K562 (cell line): ENCODE results near the gene MYOM1. TPM values are rescaled to one million over a fixed set of nuclear protein-coding genes. Genes with fewer than 3 reads are reported as not detected.

Experiments
- CTBP1 ChIP-seq: fragments of 450-650 bp; IDR thresholded peaks from 2 replicates; pipeline ENCODE4 v1.6.1; 2016; ENCODE audit warnings: borderline replicate concordance
- NCOA6 ChIP-seq: fragments of 450-650 bp; IDR thresholded peaks from 2 replicates; pipeline ENCODE4 v1.6.1; 2017; ENCODE audit warnings: mild to moderate bottlenecking
- PTBP1 ChIP-seq: fragments of 200-400 bp; formaldehyde crosslinking; IDR thresholded peaks from 2 replicates; pipeline ENCODE4 v1.6.1; 2017; ENCODE audit warnings: low read depth, low read length
- PYGO2 ChIP-seq: fragments of 450-650 bp; IDR thresholded peaks from 2 replicates; pipeline ENCODE4 v1.6.1; 2016; ENCODE audit warnings: mild to moderate bottlenecking, missing genetic modification characterization, moderate library complexity, missing compliant biosample characterization
- ZNF175 ChIP-seq: fragments of 200-800 bp; sonication (Bioruptor generic); IDR thresholded peaks from 2 replicates; pipeline ENCODE4 v1.6.1; 2016; ENCODE audit warnings: low read depth, mild to moderate bottlenecking, missing genetic modification characterization, missing compliant biosample characterization
- ZNF263 ChIP-seq: sonication (generic); formaldehyde crosslinking; IDR thresholded peaks from 2 replicates; pipeline ENCODE4 v1.8.0; 2022; ENCODE audit warnings: mild to moderate bottlenecking, missing genetic modification reagents, borderline replicate concordance
- polyA plus RNA-seq, 8 experiments: library from polyadenylated mRNA; depleted of rRNA in 4 of 8; stranded (reverse) in 5 of 8; unstranded in 3 of 8; fragments of >200 nt; fragmentation: Nextera tagmentation in 2 of 8; fragmentation: Illumina TruSeq in 1 of 8; extraction: Ambion mirVana in 2 of 8; extraction: Trizol in 1 of 8; gene quantifications; 2 replicates each; pipeline versions ENCODE4 v1.2.1 to v1.2.3, GENCODE V29; 2011 to 2014; ENCODE audit warnings: inconsistent platforms in 1 of 8, missing spikeins in 1 of 8
- total RNA-seq, 7 experiments: library from RNA; depleted of rRNA in 6 of 7; stranded (reverse); fragments of >200 nt in 6 of 7; fragmentation: Illumina TruSeq in 2 of 7; extraction: Trizol in 2 of 7; gene quantifications; 2 replicates each; pipeline versions ENCODE4 v1.2.1 to v1.2.3, GENCODE V29; 2011 to 2021; ENCODE audit warnings: low replicate concordance in 1 of 7
- TF ChIP-seq, protein P1 (sequence below): fragments of 200-600 bp; sonication (generic); IDR thresholded peaks from one replicate; pipeline ENCODE4 v1.6.1; 2012; ENCODE audit warnings: mild to moderate bottlenecking, low read depth, low read length, inconsistent platforms
- TF ChIP-seq, protein P2 (sequence below): fragments of 250-450 bp; sonication (Bioruptor Pico); IDR thresholded peaks from 2 replicates; pipeline ENCODE4 v1.4.0; 2020
- TF ChIP-seq, protein P3 (sequence below): IDR thresholded peaks from 2 replicates; pipeline ENCODE4 v1.6.1; 2011; ENCODE audit not compliant: insufficient read length; ENCODE audit errors: extremely low read depth
- TF ChIP-seq, protein P4 (sequence below): fragments of 250-450 bp; sonication (Bioruptor Pico); IDR thresholded peaks from 2 replicates; pipeline ENCODE4 v1.9.0; 2021; ENCODE audit warnings: mild to moderate bottlenecking, inconsistent platforms
- TF ChIP-seq, protein P5 (sequence below): fragments of 450-650 bp; IDR thresholded peaks from 2 replicates; pipeline ENCODE4 v1.7.0; 2016; ENCODE audit warnings: borderline replicate concordance

The MYOM1 gene
- total and polyA plus RNA-seq, 9 of the 15 experiments (the other 6 are each of a cell fraction or from before 2014, with no cell fraction given) = 0.01 to 0.62 (median 0.25) TPM

DNA sequence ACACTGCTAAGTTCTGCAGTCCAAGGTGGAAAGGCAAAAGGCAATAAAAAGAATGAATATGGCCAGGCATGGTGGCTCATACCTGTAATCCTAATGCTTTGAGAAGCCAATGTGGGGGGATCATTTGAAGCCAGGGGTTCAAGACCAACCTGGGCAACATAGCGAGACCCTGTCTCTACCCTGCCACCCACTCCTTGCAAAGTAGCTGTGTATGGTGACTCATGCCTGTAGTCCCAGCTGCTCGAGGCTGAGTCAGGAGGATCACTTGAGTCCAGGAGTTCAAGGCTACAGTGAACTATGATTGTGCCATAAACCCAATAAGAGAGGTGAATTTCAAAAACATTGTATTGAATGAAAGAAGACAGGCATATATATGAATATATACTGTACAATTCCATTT lies 44.6 kb upstream of the MYOM1 start (continued):
- TF ChIP-seq, protein P1, sequence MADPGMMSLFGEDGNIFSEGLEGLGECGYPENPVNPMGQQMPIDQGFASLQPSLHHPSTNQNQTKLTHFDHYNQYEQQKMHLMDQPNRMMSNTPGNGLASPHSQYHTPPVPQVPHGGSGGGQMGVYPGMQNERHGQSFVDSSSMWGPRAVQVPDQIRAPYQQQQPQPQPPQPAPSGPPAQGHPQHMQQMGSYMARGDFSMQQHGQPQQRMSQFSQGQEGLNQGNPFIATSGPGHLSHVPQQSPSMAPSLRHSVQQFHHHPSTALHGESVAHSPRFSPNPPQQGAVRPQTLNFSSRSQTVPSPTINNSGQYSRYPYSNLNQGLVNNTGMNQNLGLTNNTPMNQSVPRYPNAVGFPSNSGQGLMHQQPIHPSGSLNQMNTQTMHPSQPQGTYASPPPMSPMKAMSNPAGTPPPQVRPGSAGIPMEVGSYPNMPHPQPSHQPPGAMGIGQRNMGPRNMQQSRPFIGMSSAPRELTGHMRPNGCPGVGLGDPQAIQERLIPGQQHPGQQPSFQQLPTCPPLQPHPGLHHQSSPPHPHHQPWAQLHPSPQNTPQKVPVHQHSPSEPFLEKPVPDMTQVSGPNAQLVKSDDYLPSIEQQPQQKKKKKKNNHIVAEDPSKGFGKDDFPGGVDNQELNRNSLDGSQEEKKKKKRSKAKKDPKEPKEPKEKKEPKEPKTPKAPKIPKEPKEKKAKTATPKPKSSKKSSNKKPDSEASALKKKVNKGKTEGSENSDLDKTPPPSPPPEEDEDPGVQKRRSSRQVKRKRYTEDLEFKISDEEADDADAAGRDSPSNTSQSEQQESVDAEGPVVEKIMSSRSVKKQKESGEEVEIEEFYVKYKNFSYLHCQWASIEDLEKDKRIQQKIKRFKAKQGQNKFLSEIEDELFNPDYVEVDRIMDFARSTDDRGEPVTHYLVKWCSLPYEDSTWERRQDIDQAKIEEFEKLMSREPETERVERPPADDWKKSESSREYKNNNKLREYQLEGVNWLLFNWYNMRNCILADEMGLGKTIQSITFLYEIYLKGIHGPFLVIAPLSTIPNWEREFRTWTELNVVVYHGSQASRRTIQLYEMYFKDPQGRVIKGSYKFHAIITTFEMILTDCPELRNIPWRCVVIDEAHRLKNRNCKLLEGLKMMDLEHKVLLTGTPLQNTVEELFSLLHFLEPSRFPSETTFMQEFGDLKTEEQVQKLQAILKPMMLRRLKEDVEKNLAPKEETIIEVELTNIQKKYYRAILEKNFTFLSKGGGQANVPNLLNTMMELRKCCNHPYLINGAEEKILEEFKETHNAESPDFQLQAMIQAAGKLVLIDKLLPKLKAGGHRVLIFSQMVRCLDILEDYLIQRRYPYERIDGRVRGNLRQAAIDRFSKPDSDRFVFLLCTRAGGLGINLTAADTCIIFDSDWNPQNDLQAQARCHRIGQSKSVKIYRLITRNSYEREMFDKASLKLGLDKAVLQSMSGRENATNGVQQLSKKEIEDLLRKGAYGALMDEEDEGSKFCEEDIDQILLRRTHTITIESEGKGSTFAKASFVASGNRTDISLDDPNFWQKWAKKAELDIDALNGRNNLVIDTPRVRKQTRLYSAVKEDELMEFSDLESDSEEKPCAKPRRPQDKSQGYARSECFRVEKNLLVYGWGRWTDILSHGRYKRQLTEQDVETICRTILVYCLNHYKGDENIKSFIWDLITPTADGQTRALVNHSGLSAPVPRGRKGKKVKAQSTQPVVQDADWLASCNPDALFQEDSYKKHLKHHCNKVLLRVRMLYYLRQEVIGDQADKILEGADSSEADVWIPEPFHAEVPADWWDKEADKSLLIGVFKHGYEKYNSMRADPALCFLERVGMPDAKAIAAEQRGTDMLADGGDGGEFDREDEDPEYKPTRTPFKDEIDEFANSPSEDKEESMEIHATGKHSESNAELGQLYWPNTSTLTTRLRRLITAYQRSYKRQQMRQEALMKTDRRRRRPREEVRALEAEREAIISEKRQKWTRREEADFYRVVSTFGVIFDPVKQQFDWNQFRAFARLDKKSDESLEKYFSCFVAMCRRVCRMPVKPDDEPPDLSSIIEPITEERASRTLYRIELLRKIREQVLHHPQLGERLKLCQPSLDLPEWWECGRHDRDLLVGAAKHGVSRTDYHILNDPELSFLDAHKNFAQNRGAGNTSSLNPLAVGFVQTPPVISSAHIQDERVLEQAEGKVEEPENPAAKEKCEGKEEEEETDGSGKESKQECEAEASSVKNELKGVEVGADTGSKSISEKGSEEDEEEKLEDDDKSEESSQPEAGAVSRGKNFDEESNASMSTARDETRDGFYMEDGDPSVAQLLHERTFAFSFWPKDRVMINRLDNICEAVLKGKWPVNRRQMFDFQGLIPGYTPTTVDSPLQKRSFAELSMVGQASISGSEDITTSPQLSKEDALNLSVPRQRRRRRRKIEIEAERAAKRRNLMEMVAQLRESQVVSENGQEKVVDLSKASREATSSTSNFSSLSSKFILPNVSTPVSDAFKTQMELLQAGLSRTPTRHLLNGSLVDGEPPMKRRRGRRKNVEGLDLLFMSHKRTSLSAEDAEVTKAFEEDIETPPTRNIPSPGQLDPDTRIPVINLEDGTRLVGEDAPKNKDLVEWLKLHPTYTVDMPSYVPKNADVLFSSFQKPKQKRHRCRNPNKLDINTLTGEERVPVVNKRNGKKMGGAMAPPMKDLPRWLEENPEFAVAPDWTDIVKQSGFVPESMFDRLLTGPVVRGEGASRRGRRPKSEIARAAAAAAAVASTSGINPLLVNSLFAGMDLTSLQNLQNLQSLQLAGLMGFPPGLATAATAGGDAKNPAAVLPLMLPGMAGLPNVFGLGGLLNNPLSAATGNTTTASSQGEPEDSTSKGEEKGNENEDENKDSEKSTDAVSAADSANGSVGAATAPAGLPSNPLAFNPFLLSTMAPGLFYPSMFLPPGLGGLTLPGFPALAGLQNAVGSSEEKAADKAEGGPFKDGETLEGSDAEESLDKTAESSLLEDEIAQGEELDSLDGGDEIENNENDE = no peak
- TF ChIP-seq NCOA6 (no peak), PTBP1 (no peak), CTBP1 (no peak), ZNF263 (CRISPR knock-in tag) (no peak), PYGO2 (no peak), ZNF175 (CRISPR knock-in tag) (no peak)
- TF ChIP-seq, protein P2, sequence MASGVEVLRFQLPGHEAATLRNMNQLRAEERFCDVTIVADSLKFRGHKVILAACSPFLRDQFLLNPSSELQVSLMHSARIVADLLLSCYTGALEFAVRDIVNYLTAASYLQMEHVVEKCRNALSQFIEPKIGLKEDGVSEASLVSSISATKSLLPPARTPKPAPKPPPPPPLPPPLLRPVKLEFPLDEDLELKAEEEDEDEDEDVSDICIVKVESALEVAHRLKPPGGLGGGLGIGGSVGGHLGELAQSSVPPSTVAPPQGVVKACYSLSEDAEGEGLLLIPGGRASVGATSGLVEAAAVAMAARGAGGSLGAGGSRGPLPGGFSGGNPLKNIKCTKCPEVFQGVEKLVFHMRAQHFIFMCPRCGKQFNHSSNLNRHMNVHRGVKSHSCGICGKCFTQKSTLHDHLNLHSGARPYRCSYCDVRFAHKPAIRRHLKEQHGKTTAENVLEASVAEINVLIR (CRISPR knock-in tag) = no peak
- TF ChIP-seq, protein P3, sequence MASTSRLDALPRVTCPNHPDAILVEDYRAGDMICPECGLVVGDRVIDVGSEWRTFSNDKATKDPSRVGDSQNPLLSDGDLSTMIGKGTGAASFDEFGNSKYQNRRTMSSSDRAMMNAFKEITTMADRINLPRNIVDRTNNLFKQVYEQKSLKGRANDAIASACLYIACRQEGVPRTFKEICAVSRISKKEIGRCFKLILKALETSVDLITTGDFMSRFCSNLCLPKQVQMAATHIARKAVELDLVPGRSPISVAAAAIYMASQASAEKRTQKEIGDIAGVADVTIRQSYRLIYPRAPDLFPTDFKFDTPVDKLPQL = no peak
- TF ChIP-seq, protein P4, sequence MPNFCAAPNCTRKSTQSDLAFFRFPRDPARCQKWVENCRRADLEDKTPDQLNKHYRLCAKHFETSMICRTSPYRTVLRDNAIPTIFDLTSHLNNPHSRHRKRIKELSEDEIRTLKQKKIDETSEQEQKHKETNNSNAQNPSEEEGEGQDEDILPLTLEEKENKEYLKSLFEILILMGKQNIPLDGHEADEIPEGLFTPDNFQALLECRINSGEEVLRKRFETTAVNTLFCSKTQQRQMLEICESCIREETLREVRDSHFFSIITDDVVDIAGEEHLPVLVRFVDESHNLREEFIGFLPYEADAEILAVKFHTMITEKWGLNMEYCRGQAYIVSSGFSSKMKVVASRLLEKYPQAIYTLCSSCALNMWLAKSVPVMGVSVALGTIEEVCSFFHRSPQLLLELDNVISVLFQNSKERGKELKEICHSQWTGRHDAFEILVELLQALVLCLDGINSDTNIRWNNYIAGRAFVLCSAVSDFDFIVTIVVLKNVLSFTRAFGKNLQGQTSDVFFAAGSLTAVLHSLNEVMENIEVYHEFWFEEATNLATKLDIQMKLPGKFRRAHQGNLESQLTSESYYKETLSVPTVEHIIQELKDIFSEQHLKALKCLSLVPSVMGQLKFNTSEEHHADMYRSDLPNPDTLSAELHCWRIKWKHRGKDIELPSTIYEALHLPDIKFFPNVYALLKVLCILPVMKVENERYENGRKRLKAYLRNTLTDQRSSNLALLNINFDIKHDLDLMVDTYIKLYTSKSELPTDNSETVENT (CRISPR knock-in tag) = no peak
- TF ChIP-seq, protein P5, sequence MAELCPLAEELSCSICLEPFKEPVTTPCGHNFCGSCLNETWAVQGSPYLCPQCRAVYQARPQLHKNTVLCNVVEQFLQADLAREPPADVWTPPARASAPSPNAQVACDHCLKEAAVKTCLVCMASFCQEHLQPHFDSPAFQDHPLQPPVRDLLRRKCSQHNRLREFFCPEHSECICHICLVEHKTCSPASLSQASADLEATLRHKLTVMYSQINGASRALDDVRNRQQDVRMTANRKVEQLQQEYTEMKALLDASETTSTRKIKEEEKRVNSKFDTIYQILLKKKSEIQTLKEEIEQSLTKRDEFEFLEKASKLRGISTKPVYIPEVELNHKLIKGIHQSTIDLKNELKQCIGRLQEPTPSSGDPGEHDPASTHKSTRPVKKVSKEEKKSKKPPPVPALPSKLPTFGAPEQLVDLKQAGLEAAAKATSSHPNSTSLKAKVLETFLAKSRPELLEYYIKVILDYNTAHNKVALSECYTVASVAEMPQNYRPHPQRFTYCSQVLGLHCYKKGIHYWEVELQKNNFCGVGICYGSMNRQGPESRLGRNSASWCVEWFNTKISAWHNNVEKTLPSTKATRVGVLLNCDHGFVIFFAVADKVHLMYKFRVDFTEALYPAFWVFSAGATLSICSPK = no peak
